Inflammatory macrophage treated with lipopolysaccharide for 1 hour (primary cell): ENCODE data around the gene ASB2.

Source experiments
- DNase-seq, 2 donors: peaks; one replicate each; pipeline ENCODE4 v3.0.0-alpha.2; 2020 to 2022

Gene ASB2

DNA sequence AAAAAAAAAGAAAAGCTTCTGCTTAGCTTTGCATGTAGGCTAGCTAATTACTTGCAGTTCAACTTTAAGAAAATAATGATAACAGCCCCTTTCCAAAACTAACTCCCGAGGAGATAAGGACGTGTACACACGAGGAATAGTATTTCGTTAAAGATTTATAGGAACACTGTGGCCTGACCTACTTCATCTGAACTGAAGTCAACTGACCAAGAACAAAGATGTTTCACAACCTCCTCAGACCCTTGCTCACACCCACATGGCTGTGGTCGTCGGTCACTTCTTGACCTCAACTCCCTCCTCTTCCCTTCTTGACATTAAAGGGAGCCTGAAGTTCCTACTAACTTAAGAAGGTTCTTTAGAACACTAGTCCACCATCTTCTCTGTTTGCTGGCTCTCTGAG, 74.6 kb downstream of the ASB2 start:
- no peak for DNase-seq

DNA sequence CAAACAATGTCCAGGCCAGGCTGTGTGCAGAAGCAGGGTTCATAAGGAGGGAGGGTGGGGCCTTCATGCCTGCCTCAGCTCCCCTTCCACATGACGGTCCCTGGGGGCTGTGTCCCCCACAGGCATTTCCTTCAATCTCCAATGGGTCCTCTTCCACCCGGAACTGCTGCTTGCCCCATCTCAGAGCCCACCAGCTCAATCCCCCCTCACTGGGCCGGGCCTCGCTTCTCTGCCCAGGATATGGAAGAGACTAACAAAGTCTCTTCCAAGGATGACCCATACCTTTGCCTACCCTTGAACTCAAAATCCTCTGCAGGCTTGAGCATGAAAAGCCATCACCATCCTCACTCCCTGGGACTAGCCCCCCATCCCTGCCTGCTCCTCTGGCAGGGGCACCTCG, 77.6 kb downstream of the ASB2 start:
- DNase-seq, result no peak

DNA sequence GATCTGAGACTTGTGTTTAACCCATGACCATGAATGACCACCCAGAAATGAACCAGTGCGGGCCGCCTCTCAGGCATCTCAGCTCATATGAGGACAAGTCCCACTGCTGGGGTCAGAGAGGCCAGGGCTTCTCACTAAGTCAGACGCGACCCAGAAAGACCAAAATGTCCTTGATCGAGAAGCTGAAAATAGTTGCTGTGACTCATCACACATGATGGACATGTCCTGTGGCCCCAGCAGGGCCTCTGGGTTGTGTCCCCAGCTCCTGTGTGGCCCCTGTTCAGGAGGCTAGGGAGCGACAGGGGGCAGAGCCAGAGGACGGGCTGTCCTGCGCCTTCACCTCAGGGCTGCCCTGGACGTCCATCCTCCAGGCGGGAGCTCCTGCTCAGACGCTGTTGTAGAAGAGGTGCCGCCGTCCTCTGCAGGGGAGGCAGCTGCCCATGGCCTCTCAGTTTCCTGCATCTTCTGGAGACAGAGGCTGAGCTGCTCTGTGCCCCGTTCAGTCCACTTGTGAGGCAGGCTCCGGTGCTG, 78.2 kb downstream of the ASB2 start:
- DNase-seq, result no peak

DNA sequence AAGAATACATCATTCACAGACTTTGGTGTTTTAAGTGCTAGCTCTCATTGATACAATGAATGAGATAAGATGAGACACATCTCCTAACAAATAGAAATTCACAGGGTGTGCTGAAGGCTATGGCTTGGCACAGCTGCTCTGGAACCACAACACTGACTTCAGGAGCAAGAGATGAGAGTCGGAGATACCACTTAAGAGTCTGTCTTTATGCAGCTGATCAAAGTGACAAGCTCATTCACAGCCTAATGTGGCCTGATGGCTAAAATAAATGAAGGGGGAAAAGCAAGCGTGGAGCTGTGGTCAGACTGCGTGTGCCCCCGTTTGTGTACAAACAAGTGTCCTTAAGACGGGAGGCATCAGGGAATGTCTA, 78.9 kb downstream of the ASB2 start:
- no peak for DNase-seq

DNA sequence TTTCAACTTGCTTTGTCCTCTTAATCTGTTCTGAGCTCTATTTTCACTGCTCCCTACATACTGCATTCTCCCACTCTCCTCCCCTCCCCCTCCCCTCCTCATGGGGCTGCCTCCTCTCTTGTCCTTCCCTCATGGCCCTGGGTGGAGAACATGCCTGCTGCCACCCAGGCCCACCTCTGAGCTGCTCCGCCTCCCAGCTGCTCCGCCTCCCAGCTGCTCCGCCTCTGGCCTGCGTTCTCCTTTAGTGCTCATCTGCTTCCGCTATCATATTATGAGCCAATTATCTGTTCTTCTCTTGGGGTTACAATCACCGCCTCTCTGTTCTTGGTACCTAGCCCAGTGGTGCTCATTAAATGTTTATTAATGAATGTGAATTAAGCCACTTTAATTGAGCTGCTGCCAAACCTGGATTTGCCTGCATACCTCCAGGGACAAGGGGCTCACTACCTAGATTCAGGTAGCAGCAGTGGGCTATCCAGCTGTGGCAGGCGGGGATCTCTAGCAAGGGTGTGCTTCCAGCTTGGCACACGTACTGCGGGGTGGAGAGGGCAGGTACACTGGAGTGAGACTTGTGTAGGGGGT, 81.3 kb downstream of the ASB2 start:
- no peak for DNase-seq

DNA sequence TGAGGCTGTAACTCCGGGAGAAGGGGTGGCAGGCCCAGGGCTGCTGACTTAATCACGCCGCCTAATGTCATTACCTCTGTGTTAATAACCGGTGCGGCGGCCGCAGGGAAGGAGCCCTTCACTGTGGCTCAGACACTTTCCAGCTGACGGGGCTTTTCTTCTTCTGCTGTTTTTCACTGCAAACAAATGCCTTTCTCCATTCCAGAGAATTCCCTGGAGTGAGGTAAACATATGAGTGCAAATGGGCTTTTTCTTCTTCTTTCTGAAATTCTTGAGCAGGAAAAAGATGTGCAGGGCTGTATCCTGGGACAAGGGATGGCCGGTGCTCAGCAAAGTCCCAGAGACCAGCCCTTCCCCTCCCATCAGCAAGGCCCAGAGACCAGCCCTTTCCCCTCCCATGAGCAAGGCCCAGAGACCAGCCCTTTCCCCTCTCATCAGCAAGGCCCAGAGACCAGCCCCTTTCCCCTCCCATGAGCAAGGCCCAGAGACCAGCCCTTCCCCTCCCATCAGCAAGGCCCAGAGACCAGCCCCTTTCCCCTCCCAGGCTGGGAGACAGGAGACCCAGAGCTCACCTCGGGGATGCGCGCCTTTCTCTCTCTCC, 82.6 kb downstream of the ASB2 start:
- no peak for DNase-seq

DNA sequence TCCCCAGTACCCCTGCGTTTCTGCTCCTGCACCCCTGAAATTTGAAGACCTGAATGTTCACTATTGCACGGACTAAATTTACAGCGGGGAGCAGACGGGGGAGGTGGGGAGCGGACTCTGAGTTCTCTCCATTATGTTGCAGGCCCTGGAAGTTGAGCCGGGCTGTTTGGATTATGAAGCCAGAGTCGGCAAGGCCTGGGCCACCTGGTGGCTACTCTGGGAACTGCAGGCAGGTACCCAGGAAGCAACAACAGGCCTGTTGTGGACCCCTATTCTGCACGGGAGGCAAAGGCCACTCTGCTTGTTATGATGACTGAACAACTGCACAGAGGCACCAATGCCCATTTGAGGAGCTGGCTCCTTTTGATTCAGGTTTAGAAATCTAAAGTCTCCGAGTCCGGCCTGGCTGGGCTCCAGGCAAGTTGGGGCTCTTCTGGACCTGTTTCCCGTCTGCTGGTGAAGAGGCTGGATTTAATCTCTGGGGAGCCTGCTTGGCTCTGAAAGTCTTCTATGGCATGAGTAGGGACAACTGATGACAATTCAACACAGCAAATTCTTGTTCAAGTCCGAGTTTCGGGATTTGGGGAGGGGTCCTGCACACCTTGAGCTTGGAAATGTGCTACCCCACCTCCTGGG, 83.3 kb downstream of the ASB2 start:
- peak in 1 of 2 donors; percentile 75 for DNase-seq

GRCh38 chr14:93892505-93892839, 83.9 kb downstream of the ASB2 start:
- DNase-seq, result no peak

DNA sequence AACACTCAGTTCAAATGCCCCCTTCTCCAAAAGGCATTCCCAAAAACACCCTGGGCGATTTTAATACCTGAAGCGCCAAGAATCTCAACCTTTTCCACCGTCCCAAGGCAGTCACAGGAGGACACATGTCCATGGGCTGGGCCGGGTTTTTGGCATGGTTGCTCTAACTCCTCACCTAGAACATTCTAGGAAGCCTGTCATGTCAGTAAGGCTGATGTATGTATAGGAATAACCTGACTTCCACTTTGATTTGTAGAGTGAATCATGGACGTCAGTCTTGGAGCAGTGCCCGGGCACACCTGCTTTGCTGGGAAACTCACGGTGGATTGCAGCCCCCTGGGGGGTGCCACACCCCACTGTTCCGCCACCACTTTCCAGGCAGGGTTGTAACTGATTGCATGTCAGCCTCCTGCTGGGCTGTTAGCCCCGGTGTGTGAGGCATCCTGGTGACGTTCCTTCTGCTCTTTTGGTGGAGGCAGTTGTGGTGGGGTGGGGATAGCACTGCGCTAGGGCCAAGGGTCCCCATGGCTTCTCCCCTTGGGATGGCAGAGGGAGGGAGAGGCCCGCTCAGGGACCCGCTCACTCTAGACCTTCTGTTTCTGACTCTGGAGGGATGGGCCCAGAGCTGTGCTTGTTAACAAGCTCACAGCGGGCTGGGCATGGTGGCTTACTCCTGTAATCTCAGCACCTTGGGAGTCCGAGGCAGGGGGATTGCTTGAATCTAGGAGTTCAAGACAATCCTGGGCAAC, 84.4 kb downstream of the ASB2 start:
- DNase-seq, result no peak

DNA sequence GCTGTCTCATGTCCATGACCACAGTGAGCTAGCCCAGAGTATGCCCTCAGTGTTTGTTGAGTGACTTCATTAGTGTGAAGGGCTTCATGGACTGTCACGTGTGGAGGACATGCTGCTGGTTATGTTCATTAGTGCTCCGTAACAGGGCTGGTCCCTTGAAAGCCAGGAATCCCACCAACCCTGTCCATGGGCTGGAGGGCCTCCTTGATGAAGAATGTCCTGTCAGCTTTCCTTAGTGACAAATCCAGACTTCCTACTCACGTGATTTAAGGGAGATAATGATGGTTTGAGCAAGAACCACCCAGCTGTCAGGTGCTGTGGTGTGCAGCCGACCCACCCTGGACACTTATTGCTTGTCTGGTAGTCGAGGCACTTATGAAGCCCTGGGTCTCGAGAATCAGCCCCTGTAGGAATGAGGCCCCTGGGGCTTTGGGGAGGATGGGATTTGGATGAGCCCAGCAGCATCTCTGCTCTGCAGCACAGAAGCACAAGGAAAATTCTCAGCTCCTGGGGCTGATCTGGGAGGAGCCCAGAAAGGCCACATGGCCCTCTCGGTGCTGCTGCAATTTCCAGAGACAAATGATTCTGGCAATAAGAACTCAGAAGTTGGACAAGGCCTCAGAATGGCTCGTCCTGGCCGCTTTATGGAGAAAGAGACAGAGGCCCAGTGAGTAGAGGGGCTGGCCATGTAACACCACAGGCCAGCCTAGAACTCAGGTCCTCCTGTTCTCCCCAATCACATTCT, 86.5 kb downstream of the ASB2 start:
- DNase-seq, result no peak

DNA sequence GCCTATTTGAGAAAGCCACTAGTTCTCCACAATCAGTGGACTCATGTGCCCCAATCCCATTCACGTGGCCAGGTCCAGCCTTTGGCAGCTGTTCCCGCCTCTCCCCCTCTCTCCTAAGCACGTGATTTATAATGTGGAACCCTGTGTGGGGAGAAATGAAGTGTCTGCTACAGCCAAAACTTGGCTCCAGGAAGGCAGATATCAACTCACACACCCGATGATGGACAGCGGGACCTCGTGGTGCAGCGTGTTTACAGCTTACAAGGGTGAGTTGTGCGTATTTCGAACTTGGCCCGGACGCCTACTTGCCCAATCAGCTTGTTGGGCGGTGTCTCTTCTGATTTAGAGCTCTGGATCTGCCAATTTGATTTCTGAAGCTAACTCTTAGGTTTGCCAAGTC, 87.4 kb downstream of the ASB2 start:
- DNase-seq, result no peak

DNA sequence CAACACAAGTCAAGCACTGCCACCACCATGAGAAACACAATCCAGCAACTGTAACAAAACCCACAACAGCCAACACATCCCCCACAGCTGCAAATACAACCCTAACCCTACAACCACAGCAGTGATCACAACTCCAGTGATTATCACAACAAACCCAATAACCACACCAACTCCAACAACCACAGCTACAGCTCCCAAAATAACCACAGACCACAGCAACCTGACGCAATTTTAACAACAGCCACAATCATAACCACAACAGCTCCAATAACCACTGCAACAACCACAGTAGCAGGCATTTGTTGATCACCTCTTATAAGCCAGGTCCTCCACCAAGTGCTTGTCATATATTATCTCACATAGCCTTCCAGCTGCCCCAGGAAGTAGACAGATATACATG, 91.4 kb downstream of the ASB2 start:
- no peak for DNase-seq
